ENCODE measurements around the gene XYLT1.

DNA sequence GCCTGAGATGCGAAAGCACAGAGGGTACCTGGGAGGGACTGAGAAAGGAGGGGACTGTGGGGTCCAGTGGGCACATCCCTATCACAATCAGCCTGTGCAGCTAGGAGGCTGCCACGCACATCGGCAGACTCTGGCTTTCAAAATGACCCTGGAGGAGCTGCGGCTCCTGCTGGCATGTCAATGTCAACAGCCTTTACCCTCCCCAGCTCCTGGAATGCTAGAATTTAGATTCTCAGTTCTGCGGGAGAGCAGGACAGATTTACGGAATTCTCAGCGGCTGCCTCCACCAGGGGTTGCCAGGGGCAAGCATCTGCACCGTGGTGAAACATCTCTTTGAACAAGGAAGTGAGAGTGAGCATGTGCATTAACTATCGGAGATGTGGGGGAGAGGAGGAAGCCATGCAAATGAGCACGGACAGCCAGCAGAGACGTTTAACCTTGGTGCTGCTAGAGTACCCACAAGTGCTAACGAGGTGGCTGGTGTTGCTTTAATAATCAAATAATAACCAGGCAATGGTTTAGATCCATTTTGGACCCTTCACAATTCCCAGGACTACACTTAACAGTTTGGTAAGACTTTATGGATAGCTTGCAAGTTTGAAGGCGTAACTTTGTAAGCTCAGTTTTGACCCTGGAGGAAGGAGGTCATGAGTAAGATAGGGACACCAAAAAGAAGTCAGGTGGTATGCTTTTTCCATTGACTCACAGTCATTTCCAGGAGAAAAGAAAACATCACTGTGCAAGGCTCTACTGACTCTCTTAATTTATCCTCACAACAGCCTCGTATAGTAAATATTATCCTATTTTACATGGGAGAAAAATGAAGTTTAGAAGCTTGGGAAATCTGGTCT, 54.1 kb downstream of the XYLT1 start:
- TF ChIP-seq CTCF (IDR thresholded peaks at IDR 0.05; ENCODE audit: low read depth, low read length): peak; percentile 45
- TF ChIP-seq EZH2phosphoT487 (IDR thresholded peaks at IDR 0.05; ENCODE audit: low read depth): no peak

All from OCI-LY3 (cell line).